MCF 10A (cell line): Measurements from ENCODE around the gene SVOPL. TPM values are rescaled to one million over a fixed set of nuclear protein-coding genes. Genes with fewer than 3 reads are reported as not detected.

Experiments
- BruUV-seq: library from RNA; stranded (reverse); fragments of 400-500 nt; replicated peaks from 2 replicates; lab custom pipeline; 2021; lab: Mats Ljungman, UMichigan
- CTCF ChIA-PET: fragments of 300-600 bp; sonication (Branson Sonifier 250); formaldehyde crosslinking; extraction: SDS; loops from one replicate; lab custom pipeline; 2021; ENCODE audit warnings: antibody characterized with exemption, inconsistent platforms; lab: Yijun Ruan, JAX
- POLR2A ChIA-PET: fragments of 300-600, 350-650 bp; sonication (Branson Sonifier 250); formaldehyde crosslinking; extraction: SDS; loops from one replicate; lab custom pipeline; 2020; ENCODE audit warnings: antibody characterized with exemption, inconsistent platforms; lab: Yijun Ruan, JAX
- DNase-seq: peaks from one replicate; pipeline ENCODE4 v3.0.0-alpha.2; 2018; ENCODE audit not compliant: unreplicated experiment
- H3K27ac Mint-ChIP-seq: one replicate; pipeline ENCODE4 v1.8.0; 2022; ENCODE audit warnings: mild to moderate bottlenecking, low read depth, mixed read lengths; ENCODE audit not compliant: unreplicated experiment
- H3K27me3 Mint-ChIP-seq: one replicate; pipeline ENCODE4 v1.8.0; 2022; ENCODE audit warnings: mixed read lengths; ENCODE audit not compliant: insufficient read depth, unreplicated experiment
- H3K36me3 Mint-ChIP-seq: one replicate; pipeline ENCODE4 v1.8.0; 2022; ENCODE audit warnings: mild to moderate bottlenecking, moderate library complexity, mixed read lengths; ENCODE audit not compliant: insufficient read depth, unreplicated experiment
- H3K4me1 Mint-ChIP-seq: one replicate; pipeline ENCODE4 v1.8.0; 2022; ENCODE audit warnings: mixed read lengths; ENCODE audit not compliant: insufficient read depth, unreplicated experiment
- H3K4me3 Mint-ChIP-seq: one replicate; pipeline ENCODE4 v1.8.0; 2022; ENCODE audit warnings: mild to moderate bottlenecking, moderate library complexity, mixed read lengths; ENCODE audit not compliant: unreplicated experiment
- H3K9me3 Mint-ChIP-seq: one replicate; pipeline ENCODE4 v1.8.0; 2022; ENCODE audit warnings: mixed read lengths; ENCODE audit not compliant: unreplicated experiment
- intact Hi-C: fragments of 100-400 bp; cut with micrococcal nuclease; formaldehyde crosslinking; loops from 2 replicates; pipeline ENCODE4 v1.14.1; 2022
- total RNA-seq: library from RNA; stranded (reverse); gene quantifications from 2 replicates; pipeline ENCODE4 v1.2.3, GENCODE V29; 2022
- TF ChIP-seq, protein P1 (sequence below): fragments of 200-600 bp; IDR thresholded peaks from one replicate; pipeline ENCODE4 v1.8.0; 2022; ENCODE audit warnings: antibody characterized with exemption, mild to moderate bottlenecking; ENCODE audit not compliant: unreplicated experiment

Gene SVOPL
- total RNA-seq, 1 experiment from 2014 or later, result not detected

- POLR2A ChIA-PET, result no interaction called here
- no peaks in the 10 kb centered on the region for H3K9me3 Mint-ChIP-seq
- intact Hi-C loops, result no loop called here
- TF ChIP-seq, protein P1, sequence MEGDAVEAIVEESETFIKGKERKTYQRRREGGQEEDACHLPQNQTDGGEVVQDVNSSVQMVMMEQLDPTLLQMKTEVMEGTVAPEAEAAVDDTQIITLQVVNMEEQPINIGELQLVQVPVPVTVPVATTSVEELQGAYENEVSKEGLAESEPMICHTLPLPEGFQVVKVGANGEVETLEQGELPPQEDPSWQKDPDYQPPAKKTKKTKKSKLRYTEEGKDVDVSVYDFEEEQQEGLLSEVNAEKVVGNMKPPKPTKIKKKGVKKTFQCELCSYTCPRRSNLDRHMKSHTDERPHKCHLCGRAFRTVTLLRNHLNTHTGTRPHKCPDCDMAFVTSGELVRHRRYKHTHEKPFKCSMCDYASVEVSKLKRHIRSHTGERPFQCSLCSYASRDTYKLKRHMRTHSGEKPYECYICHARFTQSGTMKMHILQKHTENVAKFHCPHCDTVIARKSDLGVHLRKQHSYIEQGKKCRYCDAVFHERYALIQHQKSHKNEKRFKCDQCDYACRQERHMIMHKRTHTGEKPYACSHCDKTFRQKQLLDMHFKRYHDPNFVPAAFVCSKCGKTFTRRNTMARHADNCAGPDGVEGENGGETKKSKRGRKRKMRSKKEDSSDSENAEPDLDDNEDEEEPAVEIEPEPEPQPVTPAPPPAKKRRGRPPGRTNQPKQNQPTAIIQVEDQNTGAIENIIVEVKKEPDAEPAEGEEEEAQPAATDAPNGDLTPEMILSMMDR, result no peak
- H3K36me3 Mint-ChIP-seq, result no peaks in the 10 kb centered on the region
- no peak overlapping the region for H3K27ac Mint-ChIP-seq
- BruUV-seq, result no TSS peak
- CTCF ChIA-PET, result interaction anchor here (0.6 kb wide), 1 partner anchor 1011 kb away, joined by 3 read pairs; no protein-coding TSS in a partner anchor
- H3K27me3 Mint-ChIP-seq, result no peaks in the 10 kb centered on the region
- peaks cover 4% of the 10 kb centered on the region for H3K4me1 Mint-ChIP-seq
- no peak overlapping the region for H3K4me3 Mint-ChIP-seq
- DNase-seq, result no peak
These were observed 87.5 kb downstream of the SVOPL start for GRCh38 chr7:138613630-138614029.

DNA sequence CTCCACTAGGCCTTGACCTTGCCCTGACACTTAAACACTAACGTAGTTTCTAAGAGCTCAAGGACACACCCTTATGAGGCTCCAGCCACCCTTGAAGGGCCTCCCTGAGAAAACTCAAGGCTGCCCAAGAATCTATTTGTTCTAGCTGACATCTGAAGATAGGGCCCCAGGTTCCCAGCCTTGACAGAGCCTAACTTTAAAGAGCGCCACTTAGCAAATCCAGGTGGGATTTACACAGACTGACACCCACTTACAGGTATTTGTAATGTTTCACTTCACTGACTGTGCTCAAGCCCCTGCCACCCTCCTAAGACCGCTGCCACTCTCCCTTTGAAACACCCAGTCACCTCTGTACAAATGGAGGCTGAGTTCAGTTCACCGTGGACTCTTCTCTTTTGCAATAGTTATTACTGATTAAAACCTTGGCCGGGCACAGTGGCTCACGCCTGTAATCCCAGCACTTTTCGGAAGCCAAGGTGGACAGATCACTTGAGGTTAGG lies 90.4 kb downstream of the SVOPL start:
- intact Hi-C loops, result no loop called here
- H3K4me3 Mint-ChIP-seq, result no peak overlapping the region
- CTCF ChIA-PET, result no interaction called here
- no peak for DNase-seq
- H3K27me3 Mint-ChIP-seq, result no peaks in the 10 kb centered on the region
- no TSS peak for BruUV-seq
- no peak overlapping the region for H3K27ac Mint-ChIP-seq
- H3K4me1 Mint-ChIP-seq, result no peaks in the 10 kb centered on the region
- POLR2A ChIA-PET, result no interaction called here
- no peaks in the 10 kb centered on the region for H3K9me3 Mint-ChIP-seq
- TF ChIP-seq, protein P1, result no peak
- no peaks in the 10 kb centered on the region for H3K36me3 Mint-ChIP-seq

- no peak overlapping the region for H3K4me3 Mint-ChIP-seq
- no peaks in the 10 kb centered on the region for H3K36me3 Mint-ChIP-seq
- no peaks in the 10 kb centered on the region for H3K4me1 Mint-ChIP-seq
- intact Hi-C loops, result no loop called here
- no peak for DNase-seq
- TF ChIP-seq, protein P1, result no peak
- no peak overlapping the region for H3K27ac Mint-ChIP-seq
- POLR2A ChIA-PET, result no interaction called here
- no peaks in the 10 kb centered on the region for H3K27me3 Mint-ChIP-seq
- CTCF ChIA-PET, result interaction anchor here (0.7 kb wide), 1 partner anchor 8 kb away, joined by 3 read pairs; no protein-coding TSS in a partner anchor
- H3K9me3 Mint-ChIP-seq, result no peaks in the 10 kb centered on the region
- no TSS peak for BruUV-seq
These were observed 92.9 kb downstream of the SVOPL start for GRCh38 chr7:138608275-138608674.

DNA sequence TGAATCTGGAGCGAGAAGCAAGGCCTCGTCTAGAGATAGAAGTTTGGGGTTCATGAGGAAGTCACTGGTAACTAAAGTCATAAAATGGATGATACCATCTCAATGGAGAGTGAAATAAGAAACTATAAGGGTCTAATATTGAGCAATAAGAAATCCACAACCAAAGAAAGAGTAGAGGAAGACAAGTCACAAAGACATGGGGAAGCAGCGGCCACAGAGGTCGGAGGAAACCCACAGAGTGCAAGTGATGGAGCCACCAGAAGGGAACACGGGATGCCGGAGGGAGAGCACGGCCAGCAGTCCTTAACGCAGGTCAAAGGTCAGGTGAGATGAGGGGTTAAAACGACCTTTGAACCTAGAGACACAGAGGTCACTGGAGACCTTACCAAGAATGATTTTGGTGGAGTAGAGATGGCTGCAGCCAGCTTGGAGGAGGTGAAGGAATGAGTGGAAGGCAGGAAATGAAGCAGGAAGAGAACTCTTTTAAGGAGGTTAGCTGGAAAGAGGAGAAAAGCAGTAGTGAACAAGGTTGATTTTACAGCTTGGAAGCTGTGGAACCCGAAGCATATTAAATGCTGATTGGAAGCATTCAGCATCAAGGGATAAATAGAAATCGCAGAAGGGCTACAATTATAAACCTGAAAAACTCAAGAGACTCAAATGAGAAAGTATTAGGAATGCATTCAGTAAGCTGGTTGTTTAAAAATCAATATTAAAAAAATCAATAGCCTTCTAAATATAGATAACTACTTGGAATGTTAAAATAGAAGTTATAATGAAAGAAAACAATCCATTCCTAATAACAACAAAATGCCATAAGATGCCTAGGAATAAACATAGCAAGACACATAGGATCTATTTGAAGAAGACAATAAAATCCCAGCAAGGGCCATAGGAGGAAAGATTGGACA lies 93.7 kb downstream of the SVOPL start:
- Mint-ChIP-seq H3K9me3 (no peaks in the 10 kb centered on the region), H3K27ac (no peak overlapping the region), H3K4me1 (no peaks in the 10 kb centered on the region), H3K27me3 (no peaks in the 10 kb centered on the region), H3K36me3 (no peaks in the 10 kb centered on the region), H3K4me3 (no peak overlapping the region)
- no TSS peak for BruUV-seq
- ChIA-PET CTCF (interaction anchor here (0.6 to 0.7 kb wide), 6 partner anchors 18 to 704 kb away, joined by 3 to 4 read pairs (median 3); no protein-coding TSS in a partner anchor), POLR2A (no interaction called here)
- TF ChIP-seq, protein P1, result no peak
- DNase-seq, result no peak
- intact Hi-C loops, result no loop called here
